DND-41 (cell line): ENCODE data around the gene PMCH.

ENCODE experiments used
- CTCF ChIP-seq: IDR thresholded peaks from 2 replicates; pipeline ENCODE4 v1.5.1; 2012; ENCODE audit warnings: borderline replicate concordance, low read length, moderate library complexity, mild to moderate bottlenecking; ENCODE audit not compliant: poor library complexity, severe bottlenecking; ENCODE audit errors: extremely low read depth
- EZH2 ChIP-seq: IDR thresholded peaks from 3 replicates; pipeline ENCODE4 v1.6.1; 2012; ENCODE audit warnings: borderline replicate concordance, low read depth, mild to moderate bottlenecking, moderate library complexity, low read length, inconsistent platforms; ENCODE audit not compliant: severe bottlenecking

GRCh38 chr12:102197789-102198188 is at the start of gene PMCH:
- TF ChIP-seq CTCF (no peak), EZH2 (no peak)
